H1 (cell line): ENCODE measurements around the gene PCGF6. TPM values are rescaled to one million over a fixed set of nuclear protein-coding genes. Genes with fewer than 3 reads are reported as not detected.
A peak's percentile ranks its signal among the peaks of the same experiment; 100 is the strongest.

Source experiments
- CTCF ChIA-PET: fragments of 300-600 bp; sonication (Branson Sonifier 250); formaldehyde crosslinking; loops from one replicate; lab custom pipeline; 2021; ENCODE audit not compliant: partially characterized antibody; lab: Charles Lee
- POLR2A ChIA-PET: fragments of 300-600 bp; sonication (Branson Sonifier 250); formaldehyde crosslinking; loops from one replicate; lab custom pipeline; 2021; ENCODE audit warnings: inconsistent platforms; ENCODE audit not compliant: partially characterized antibody; lab: Charles Lee
- DNase-seq, 2 experiments: peaks; one replicate each; pipeline versions ENCODE4 v3.0.0 to v3.0.0-alpha.2; 2010 to 2022; ENCODE audit warnings: low spot score in 2 of 2, low read depth in 1 of 2, mixed read lengths in 1 of 2
- FAIRE-seq: peaks from 2 replicates; lab custom pipeline; 2011; peaks lifted over from hg19 to GRCh38; lab: Jason Lieb, UNC
- H2AFZ ChIP-seq: 2 replicates; pipeline ENCODE4 v1.8.1; 2012; ENCODE audit warnings: low read length, inconsistent platforms
- H2AK5ac ChIP-seq: 2 replicates; pipeline ENCODE4 v1.6.1; 2013; ENCODE audit warnings: low read depth, low read length
- H2BK120ac ChIP-seq: replicated peaks from 2 replicates; pipeline ENCODE3; 2013; ENCODE audit warnings: low read depth, low read length, inconsistent platforms
- H2BK12ac ChIP-seq: 2 replicates; pipeline ENCODE4 v1.6.1; 2013; ENCODE audit warnings: low read depth, low read length
- H2BK15ac ChIP-seq: 2 replicates; pipeline ENCODE4 v1.6.1; 2013; ENCODE audit warnings: low read length
- H2BK20ac ChIP-seq: 2 replicates; pipeline ENCODE4 v1.6.1; 2013; ENCODE audit warnings: low read length
- H2BK5ac ChIP-seq: 2 replicates; pipeline ENCODE4 v1.6.1; 2013; ENCODE audit warnings: low read depth, low read length
- H3K14ac ChIP-seq: 2 replicates; pipeline ENCODE4 v1.6.1; 2013; ENCODE audit warnings: inconsistent platforms; ENCODE audit not compliant: insufficient read length
- H3K18ac ChIP-seq: 2 replicates; pipeline ENCODE4 v1.6.1; 2013; ENCODE audit warnings: low read length; ENCODE audit errors: extremely low read depth
- H3K23ac ChIP-seq: 2 replicates; pipeline ENCODE4 v1.6.1; 2013; ENCODE audit warnings: inconsistent platforms; ENCODE audit not compliant: insufficient read length
- H3K23me2 ChIP-seq: 2 replicates; pipeline ENCODE4 v1.6.1; 2013; ENCODE audit warnings: low read depth, low read length
- H3K27ac ChIP-seq: 2 replicates; pipeline ENCODE4 v1.6.1; 2011; ENCODE audit warnings: low read depth, low read length, inconsistent platforms
- H3K27me3 ChIP-seq, 4 experiments: replicated peaks in 1 of 4; 1 replicate in 1 of 4; 2 replicates in 3 of 4; pipeline versions ENCODE4 v1.6.1 to v1.8.1; 2011 to 2013; ENCODE audit warnings: low read length in 3 of 4, mild to moderate bottlenecking in 3 of 4, inconsistent platforms in 2 of 4, mixed read lengths in 2 of 4, moderate library complexity in 1 of 4; ENCODE audit not compliant: control insufficient read depth in 3 of 4, insufficient read depth in 3 of 4; ENCODE audit errors: extremely low read depth in 1 of 4
- H3K36me3 ChIP-seq, 4 experiments: 2 replicates each; pipeline versions ENCODE4 v1.6.1 to v1.8.1; 2011 to 2013; ENCODE audit warnings: mild to moderate bottlenecking in 4 of 4, low read length in 3 of 4, moderate library complexity in 2 of 4, control low read depth in 1 of 4, inconsistent platforms in 1 of 4; ENCODE audit not compliant: insufficient read depth in 4 of 4, control insufficient read depth in 2 of 4
- H3K4ac ChIP-seq: replicated peaks from 2 replicates; pipeline ENCODE3; 2013; ENCODE audit warnings: low read length, low read depth, mixed read lengths, inconsistent platforms; ENCODE audit not compliant: insufficient read length
- H3K4me1 ChIP-seq, 4 experiments: replicated peaks in 1 of 4; 1 replicate in 1 of 4; 2 replicates in 3 of 4; pipeline versions ENCODE4 v1.6.1 to v1.8.1; 2011 to 2013; ENCODE audit warnings: low read length in 3 of 4, inconsistent platforms in 2 of 4, mixed read lengths in 1 of 4; ENCODE audit not compliant: insufficient read depth in 4 of 4, control insufficient read depth in 3 of 4
- H3K4me2 ChIP-seq, 2 experiments: 2 replicates each; pipeline versions ENCODE4 v1.6.1 to v1.8.1; 2011 to 2013; ENCODE audit warnings: low read depth in 2 of 2, low read length in 2 of 2, control low read depth in 1 of 2, inconsistent platforms in 1 of 2, mild to moderate bottlenecking in 1 of 2; ENCODE audit not compliant: insufficient read depth in 1 of 2
- H3K4me3 ChIP-seq, 4 experiments: fragments of 200-600, 300-600 bp in 1 of 4; sonication (generic), shearing (Covaris generic), sonication (Bioruptor Twin) in 1 of 4; 2 replicates each; pipeline versions ENCODE4 v1.5.1 to v1.8.1; 2011 to 2016; ENCODE audit warnings: low read length in 4 of 4, low read depth in 3 of 4, control low read depth in 2 of 4, inconsistent platforms in 2 of 4, mild to moderate bottlenecking in 2 of 4, mixed read lengths in 1 of 4, moderate library complexity in 1 of 4; ENCODE audit not compliant: insufficient read depth in 2 of 4; ENCODE audit errors: extremely low read depth in 1 of 4
- H3K56ac ChIP-seq: replicated peaks from 2 replicates; pipeline ENCODE3; 2013; ENCODE audit warnings: low read depth, mild to moderate bottlenecking, mixed read lengths, low read length, inconsistent platforms; ENCODE audit not compliant: insufficient read length
- H3K79me1 ChIP-seq: 2 replicates; pipeline ENCODE4 v1.6.1; 2013; ENCODE audit warnings: low read depth, low read length, control low read depth
- H3K79me2 ChIP-seq, 2 experiments: 2 replicates each; pipeline versions ENCODE4 v1.6.1 to v1.8.1; 2012 to 2013; ENCODE audit warnings: low read length in 2 of 2, mild to moderate bottlenecking in 2 of 2, inconsistent platforms in 1 of 2; ENCODE audit not compliant: insufficient read depth in 2 of 2, control insufficient read depth in 1 of 2
- H3K9ac ChIP-seq, 4 experiments: replicated peaks in 1 of 4; 1 replicate in 1 of 4; 2 replicates in 3 of 4; pipeline versions ENCODE4 v1.6.1 to v1.8.1; 2011 to 2013; ENCODE audit warnings: low read depth in 3 of 4, low read length in 3 of 4, control low read depth in 2 of 4, mild to moderate bottlenecking in 2 of 4, moderate library complexity in 2 of 4, inconsistent platforms in 1 of 4; ENCODE audit errors: extremely low read depth in 1 of 4
- H3K9me3 ChIP-seq, 2 experiments: 2 replicates each; pipeline versions ENCODE4 v1.6.1 to v1.8.1; 2012 to 2013; ENCODE audit warnings: mild to moderate bottlenecking in 2 of 2, moderate library complexity in 2 of 2, control low read depth in 1 of 2, inconsistent platforms in 1 of 2, low read depth in 1 of 2, low read length in 1 of 2, mixed read lengths in 1 of 2; ENCODE audit not compliant: insufficient read depth in 2 of 2
- H4K20me1 ChIP-seq, 2 experiments: replicated peaks in 1 of 2; 2 replicates each; pipeline versions ENCODE3 to v1.8.1; 2011 to 2013; ENCODE audit warnings: inconsistent platforms in 2 of 2, low read length in 2 of 2, mild to moderate bottlenecking in 1 of 2; ENCODE audit not compliant: insufficient read depth in 2 of 2, control insufficient read depth in 1 of 2
- H4K5ac ChIP-seq: 2 replicates; pipeline ENCODE4 v1.6.1; 2013; ENCODE audit warnings: low read length, low read depth, mixed read lengths, inconsistent platforms; ENCODE audit not compliant: insufficient read length
- H4K8ac ChIP-seq: 2 replicates; pipeline ENCODE4 v1.8.0; 2013; ENCODE audit warnings: mild to moderate bottlenecking, moderate library complexity, low read length, inconsistent platforms; ENCODE audit not compliant: insufficient read depth; ENCODE audit errors: extremely low read depth
- H4K91ac ChIP-seq: replicated peaks from 2 replicates; pipeline ENCODE3; 2013; ENCODE audit warnings: low read length, mixed read lengths, inconsistent platforms; ENCODE audit not compliant: insufficient read length
- BACH1 ChIP-seq: IDR thresholded peaks from 2 replicates; pipeline ENCODE4 v1.6.1; 2012; ENCODE audit warnings: low read length, improper control_type of control experiment
- CHD2 ChIP-seq: IDR thresholded peaks from 2 replicates; pipeline ENCODE4 v1.6.1; 2012; ENCODE audit warnings: low read length, improper control_type of control experiment
- CREB1 ChIP-seq: IDR thresholded peaks from 2 replicates; pipeline ENCODE4 v1.6.1; 2012; ENCODE audit warnings: inconsistent platforms
- POLR2A ChIP-seq, 2 experiments: IDR thresholded peaks; 1 replicate in 1 of 2; 2 replicates in 1 of 2; pipeline ENCODE4 v1.6.1; 2011; ENCODE audit warnings: low read depth in 2 of 2, low read length in 2 of 2, mild to moderate bottlenecking in 2 of 2; ENCODE audit errors: control extremely low read depth in 1 of 2
- RAD21 ChIP-seq, 2 experiments: IDR thresholded peaks in 1 of 2; conservative IDR thresholded peaks in 1 of 2; 2 replicates each; pipeline ENCODE4 v1.6.1; 2011; ENCODE audit warnings: low read depth in 2 of 2, low read length in 2 of 2, improper control_type of control experiment in 1 of 2, inconsistent platforms in 1 of 2, mild to moderate bottlenecking in 1 of 2, moderate library complexity in 1 of 2
- RBBP5 ChIP-seq: IDR thresholded peaks from 2 replicates; pipeline ENCODE4 v1.7.1; 2012; ENCODE audit warnings: low read depth, mild to moderate bottlenecking, inconsistent platforms, low read length, moderate library complexity, borderline replicate concordance
- SIN3A ChIP-seq, 2 experiments: IDR thresholded peaks in 1 of 2; conservative IDR thresholded peaks in 1 of 2; 2 replicates each; pipeline ENCODE4 v1.6.1; 2011 to 2012; ENCODE audit warnings: low read length in 2 of 2, improper control_type of control experiment in 1 of 2, low read depth in 1 of 2, mild to moderate bottlenecking in 1 of 2
- SP1 ChIP-seq: IDR thresholded peaks from 2 replicates; pipeline ENCODE4 v1.6.1; 2011; ENCODE audit warnings: low read depth, low read length
- TAF1 ChIP-seq: IDR thresholded peaks from 2 replicates; pipeline ENCODE4 v1.6.1; 2011; ENCODE audit warnings: mild to moderate bottlenecking, low read depth, low read length
- WGBS, 2 experiments: shearing (Covaris generic) in 1 of 2; methylation state at CpG; one replicate each; pipeline versions ENCODE4 v1.1.6 to v1.1.7; 2013 to 2015; ENCODE audit warnings: low lambda C conversion rate in 2 of 2, mixed read lengths in 2 of 2, inconsistent platforms in 1 of 2, low coverage in 1 of 2, missing lambda C conversion rate in 1 of 2; ENCODE audit not compliant: insufficient replicate concordance in 2 of 2, insufficient coverage in 1 of 2, insufficient read length in 1 of 2; ENCODE audit errors: extremely low coverage in 1 of 2, missing lambda C conversion rate in 1 of 2; 5-methylcytosine and 5-hydroxymethylcytosine counted together
- polyA plus RNA-seq, 7 experiments: library from polyadenylated mRNA; depleted of rRNA in 3 of 7; stranded (reverse) in 5 of 7; unstranded in 2 of 7; fragments of >200 nt in 5 of 7; fragments of 200-250 nt in 2 of 7; gene quantifications; 1 replicate in 5 of 7; 2 replicates in 1 of 7; 4 replicates in 1 of 7; pipeline versions ENCODE4 v1.2.1 to v1.2.3, GENCODE V29; 2011 to 2013; ENCODE audit warnings: missing spikeins in 2 of 7, mixed read lengths in 2 of 7
- total RNA-seq: library from RNA; stranded (reverse); fragmentation: NEBNext Ultra II Directional; extraction: Animal tissue kit (Norgen Biotek cat#: 25700); gene quantifications from 2 replicates; pipeline ENCODE4 v1.2.1, GENCODE V29; 2021
- TF ChIP-seq, protein P1 (sequence below): IDR thresholded peaks from 2 replicates; pipeline ENCODE4 v1.6.1; 2012; ENCODE audit warnings: inconsistent platforms
- TF ChIP-seq, protein P2 (sequence below): IDR thresholded peaks from 2 replicates; pipeline ENCODE4 v1.6.1; 2012; ENCODE audit warnings: inconsistent platforms

PCGF6 gene
- total and polyA plus RNA-seq, 2 of the 8 experiments (the other 6 are each of a cell fraction or from before 2014, with no cell fraction given): 6.9 to 18.6 TPM

DNA sequence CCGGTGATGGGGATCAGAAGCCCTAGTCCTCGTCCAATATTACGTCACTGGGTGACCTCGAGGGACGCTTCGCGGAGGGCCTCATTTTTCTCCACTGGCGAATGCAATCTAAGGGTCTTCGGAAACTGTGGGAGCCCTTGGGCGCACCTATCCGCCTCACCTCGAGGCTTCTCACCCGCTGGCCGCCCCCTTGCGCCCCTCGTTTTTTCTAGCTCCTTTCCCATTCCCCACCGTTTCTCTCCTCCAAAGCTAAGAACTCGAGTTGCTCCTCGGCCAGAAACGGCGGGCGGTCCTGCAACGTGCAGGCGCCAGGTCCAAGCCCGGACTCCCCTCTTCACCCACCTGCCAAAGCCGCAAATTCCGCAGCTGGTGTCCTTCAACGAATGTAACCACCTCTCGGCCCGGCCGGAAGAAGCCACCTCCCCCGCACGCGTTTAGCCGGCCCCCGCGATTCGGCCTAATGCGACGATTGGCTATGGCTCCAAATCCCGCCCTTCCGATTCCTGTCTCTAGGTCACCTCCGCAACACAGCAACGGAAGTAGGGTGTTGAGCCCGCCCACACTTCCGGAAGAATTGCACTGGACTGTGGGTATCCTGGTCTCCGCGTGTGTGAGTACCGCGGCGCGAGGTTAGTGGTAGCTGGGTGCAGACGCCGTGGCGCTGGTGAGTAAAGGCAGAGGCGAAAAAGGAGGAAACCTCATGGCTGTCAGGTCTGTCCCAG, 45.3 kb upstream of the PCGF6 start, which contains the start of the genes ATP5MK and PDCD11:
Gene ATP5MK, minus strand, starts transcription at position 409 of the 722 bp plus-strand sequence. CDS start 4,018 bp downstream, outside the sequence.
Gene PDCD11, plus strand, starts transcription at position 560 of the 722 bp plus-strand sequence. CDS start 1,801 bp downstream, outside the sequence.
- Histone ChIP-seq H3K4me1 (peaks cover 0 to 10% (median 2%) of the 10 kb centered on the region in 4 experiments; a peak in 6 of 7 replicates), H2BK120ac (no peak within 1 kb of the TSS), H3K4ac (no peak within 1 kb of the TSS), H3K9me3 (no peaks in the 10 kb centered on the region), H3K56ac (no peak within 1 kb of the TSS), H3K18ac (peak within 1 kb of the TSS; percentile 90), H3K79me1 (peaks cover 12% of the 10 kb centered on the region), H3K27ac (peak within 1 kb of the TSS; percentile 37), H2BK15ac (no peak within 1 kb of the TSS), H2AFZ (peak within 1 kb of the TSS; percentile 80; the same call in 1 of the 2 replicates), H3K79me2 (peaks cover 14 to 56% of the 10 kb centered on the region in 2 experiments), H3K4me2 (peak within 1 kb of the TSS; percentile 93 to 95), H2BK20ac (no peak within 1 kb of the TSS), H2AK5ac (peak within 1 kb of the TSS; percentile 33; the same call in 1 of the 2 replicates), H2BK5ac (peak within 1 kb of the TSS; percentile 83), H3K36me3 (peaks cover 19 to 53% (median 27%) of the 10 kb centered on the region in 4 experiments), H3K4me3 (peak within 1 kb of the TSS; percentile 96 to 99 (median 96)), H4K5ac (peak within 1 kb of the TSS; percentile 48), H4K8ac (peak within 1 kb of the TSS; percentile 53), H4K20me1 (peaks cover 2% of the 10 kb centered on the region in 2 experiments), H2BK12ac (no peak within 1 kb of the TSS), H3K23me2 (peaks cover 13% of the 10 kb centered on the region), H4K91ac (no peak within 1 kb of the TSS), H3K27me3 (no peaks in the 10 kb centered on the region), H3K9ac (peak within 1 kb of the TSS; percentile 82 to 92 (median 84)), H3K23ac (no peak within 1 kb of the TSS), H3K14ac (no peak within 1 kb of the TSS)
- WGBS, 2 experiments: 1% methylated on average over 56 of the region's 56 CpGs; no CpG with 5 or more reads in 1 of the 2 experiments
- POLR2A ChIA-PET: interaction anchor here (0.8 to 2.5 kb wide), 15 partner anchors 9 to 97 kb away, joined by 3 to 13 read pairs (median 3); partner anchors contain the start of genes NEURL1 and PCGF6
- CTCF ChIA-PET: interaction anchor here (2.1 kb wide), 1 partner anchor 20 kb away, joined by 12 read pairs; no protein-coding TSS in a partner anchor
- FAIRE-seq: peak; percentile 81
- DNase-seq: peak; percentile 85 to 91
- TF ChIP-seq SP1 (no peak), TAF1 (peak; percentile 80), BACH1 (peak; percentile 50), RAD21 (IDR thresholded peaks at IDR 0.05 in 1 of 2, conservative IDR thresholded peaks at IDR 0.05 in 1 of 2; ENCODE audit: low read depth in 2 of 2, low read length in 2 of 2) (no peak), SIN3A (conservative IDR thresholded peaks at IDR 0.05 in 1 of 2, IDR thresholded peaks at IDR 0.05 in 1 of 2; ENCODE audit: low read depth in 1 of 2, low read length in 2 of 2) (peak in 1 of 2 experiments; percentile 97; a peak in 2 of 4 replicates), RBBP5 (peak; percentile 49; the same call in 1 of the 2 replicates), CHD2 (peak; percentile 65), CREB1 (peak; percentile 29; the same call in 1 of the 2 replicates), POLR2A (IDR thresholded peaks at IDR 0.05; ENCODE audit: control extremely low read depth in 1 of 2, low read depth in 2 of 2, low read length in 2 of 2) (peak; percentile 66 to 81)
- TF ChIP-seq, protein P1, sequence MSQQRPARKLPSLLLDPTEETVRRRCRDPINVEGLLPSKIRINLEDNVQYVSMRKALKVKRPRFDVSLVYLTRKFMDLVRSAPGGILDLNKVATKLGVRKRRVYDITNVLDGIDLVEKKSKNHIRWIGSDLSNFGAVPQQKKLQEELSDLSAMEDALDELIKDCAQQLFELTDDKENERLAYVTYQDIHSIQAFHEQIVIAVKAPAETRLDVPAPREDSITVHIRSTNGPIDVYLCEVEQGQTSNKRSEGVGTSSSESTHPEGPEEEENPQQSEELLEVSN: peak; percentile 76; the same call in 1 of the 2 replicates
- TF ChIP-seq, protein P2, sequence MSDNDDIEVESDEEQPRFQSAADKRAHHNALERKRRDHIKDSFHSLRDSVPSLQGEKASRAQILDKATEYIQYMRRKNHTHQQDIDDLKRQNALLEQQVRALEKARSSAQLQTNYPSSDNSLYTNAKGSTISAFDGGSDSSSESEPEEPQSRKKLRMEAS: peak; percentile 92
